ENCODE results near the gene TOP2A. TPM values are rescaled to one million over a fixed set of nuclear protein-coding genes. Genes with fewer than 3 reads are reported as not detected.

Gene TOP2A
- 189 to 242 TPM (median 198 TPM) in 5 replicates for total RNA-seq (2022; extraction: Qiagen RNA extraction)

GRCh38 chr17:40417609-40418427, at the start of gene TOP2A:
Gene TOP2A, minus strand, starts transcription at chr17:40417896. Its CDS starts 105 bp downstream, at chr17:40417791.

GRCh38 chr17:40443196-40443987, 25.7 kb upstream of the TOP2A start, which contains the start of gene IGFBP4:
Gene IGFBP4, plus strand, starts transcription at chr17:40443450. Its CDS starts 286 bp downstream, at chr17:40443736.

GRCh38 chr17:40364121-40364861, 53.4 kb downstream of the TOP2A start, which contains the start of gene GJD3:
Gene GJD3, minus strand, starts transcription at chr17:40364737. Its CDS starts 922 bp downstream, at chr17:40363815.

Other genes with a start within 250 kb of the TOP2A start
- 1.9 to 3.2 TPM (median 2.9 TPM) in 5 replicates for gene RAPGEFL1, start 240.4 kb downstream of the TOP2A start, total RNA-seq (2022; extraction: Qiagen RNA extraction)
- 18.7 to 23.5 TPM (median 20.0 TPM) in 5 replicates for gene WIPF2, start 198.6 kb downstream of the TOP2A start, total RNA-seq (2022; extraction: Qiagen RNA extraction)
- 43.9 to 55.4 TPM (median 47.2 TPM) in 5 replicates for gene CDC6, start 130.0 kb downstream of the TOP2A start, total RNA-seq (2022; extraction: Qiagen RNA extraction)
- 40.7 to 49.5 TPM (median 45.3 TPM) in 5 replicates for gene RARA, start 108.7 kb downstream of the TOP2A start, total RNA-seq (2022; extraction: Qiagen RNA extraction)
- gene GJD3, start 53.2 kb downstream of the TOP2A start, total RNA-seq (2022; extraction: Qiagen RNA extraction), result 0.34 to 1.1 TPM (median 1.00 TPM) in 5 replicates
- gene IGFBP4, start 25.6 kb upstream of the TOP2A start, total RNA-seq (2022; extraction: Qiagen RNA extraction), result 2,275 to 2,891 TPM (median 2,807 TPM) in 5 replicates
- gene TNS4, start 83.7 kb upstream of the TOP2A start, total RNA-seq (2022; extraction: Qiagen RNA extraction), result 188 to 253 TPM (median 228 TPM) in 5 replicates
- 0.50 to 1.1 TPM (median 0.95 TPM) in 5 replicates for gene CCR7, start 147.6 kb upstream of the TOP2A start, total RNA-seq (2022; extraction: Qiagen RNA extraction)
- 105 to 110 TPM (median 106 TPM) in 5 replicates for gene SMARCE1, start 229.9 kb upstream of the TOP2A start, total RNA-seq (2022; extraction: Qiagen RNA extraction)
- gene KRT222, start 247.3 kb upstream of the TOP2A start, total RNA-seq (2022; extraction: Qiagen RNA extraction), result 0.30 to 0.57 TPM (median 0.40 TPM) in 5 replicates

All from A549 treated with AZD2906 at 1 μM for 4 hours (cell line).